Germinal center (tissue), 1 donor: ENCODE measurements around the gene TMEM156.

ENCODE experiments used
- DNase-seq: peaks from one replicate; pipeline ENCODE4 v3.0.0; 2012; ENCODE audit warnings: mixed read lengths, low spot score

TMEM156 gene, protein sequence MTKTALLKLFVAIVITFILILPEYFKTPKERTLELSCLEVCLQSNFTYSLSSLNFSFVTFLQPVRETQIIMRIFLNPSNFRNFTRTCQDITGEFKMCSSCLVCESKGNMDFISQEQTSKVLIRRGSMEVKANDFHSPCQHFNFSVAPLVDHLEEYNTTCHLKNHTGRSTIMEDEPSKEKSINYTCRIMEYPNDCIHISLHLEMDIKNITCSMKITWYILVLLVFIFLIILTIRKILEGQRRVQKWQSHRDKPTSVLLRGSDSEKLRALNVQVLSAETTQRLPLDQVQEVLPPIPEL

DNA sequence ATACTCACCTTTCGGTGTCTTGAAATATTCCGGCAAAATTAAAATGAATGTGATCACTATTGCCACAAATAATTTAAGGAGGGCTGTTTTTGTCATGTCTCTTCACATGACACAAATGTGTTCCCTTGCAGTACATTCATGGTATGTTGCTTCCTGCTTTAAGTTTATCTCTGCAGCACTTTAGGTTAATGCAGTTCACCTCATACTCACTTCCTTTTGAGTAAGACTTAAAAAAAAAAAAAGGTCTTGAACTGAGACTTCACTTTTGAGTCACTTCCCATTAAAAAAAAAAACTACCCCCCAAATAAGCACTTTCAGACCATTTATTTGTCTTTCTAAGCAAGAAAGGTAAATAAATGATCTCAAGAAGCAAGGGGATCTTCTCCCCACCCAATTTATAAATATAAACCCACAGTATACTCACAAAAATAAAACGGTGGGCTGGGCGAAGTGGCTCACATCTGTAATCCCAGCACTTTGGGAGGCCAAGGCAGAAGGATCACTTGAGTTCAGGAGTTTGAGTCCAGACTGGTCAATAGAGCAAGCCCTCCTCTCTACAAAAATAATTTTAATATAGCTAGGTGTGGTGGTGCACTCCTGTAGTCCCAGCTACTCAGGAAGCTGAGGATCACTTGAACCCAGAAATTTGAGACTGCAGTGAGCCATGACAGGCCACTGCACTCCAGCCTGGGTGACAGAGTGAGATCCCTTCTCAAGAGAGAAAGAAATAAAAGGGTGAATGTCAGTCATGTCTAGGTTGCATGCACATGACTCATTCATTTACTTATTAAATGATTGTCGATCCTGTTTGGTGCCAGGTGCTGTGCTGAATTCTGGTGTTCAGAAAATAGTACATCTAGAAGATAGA is at the start of gene TMEM156:
Gene TMEM156 (minus strand): TSS at position 192 of the 868 bp plus-strand sequence. CDS start 96 bp downstream, at position 96.
- peak; percentile 55 for DNase-seq

DNA sequence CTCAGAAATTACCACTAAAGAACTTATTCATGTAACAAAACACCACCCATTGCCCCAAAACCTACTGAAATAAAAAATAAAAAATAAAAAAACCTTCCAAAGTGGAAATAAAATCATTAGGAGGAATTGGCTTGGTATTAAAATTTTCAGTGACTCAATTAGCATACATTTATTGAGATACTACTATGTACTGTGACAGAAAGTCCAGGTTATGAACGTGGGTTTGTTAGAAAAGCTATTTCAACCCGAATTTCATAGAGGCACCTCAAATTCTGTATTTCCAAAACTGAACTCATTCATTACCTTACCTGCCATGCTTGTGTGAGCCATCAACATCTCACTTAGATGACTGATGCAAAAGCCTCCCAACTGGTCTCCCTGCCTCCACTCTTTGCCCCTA is 46.6 kb upstream of the TMEM156 start:
- DNase-seq: no peak

DNA sequence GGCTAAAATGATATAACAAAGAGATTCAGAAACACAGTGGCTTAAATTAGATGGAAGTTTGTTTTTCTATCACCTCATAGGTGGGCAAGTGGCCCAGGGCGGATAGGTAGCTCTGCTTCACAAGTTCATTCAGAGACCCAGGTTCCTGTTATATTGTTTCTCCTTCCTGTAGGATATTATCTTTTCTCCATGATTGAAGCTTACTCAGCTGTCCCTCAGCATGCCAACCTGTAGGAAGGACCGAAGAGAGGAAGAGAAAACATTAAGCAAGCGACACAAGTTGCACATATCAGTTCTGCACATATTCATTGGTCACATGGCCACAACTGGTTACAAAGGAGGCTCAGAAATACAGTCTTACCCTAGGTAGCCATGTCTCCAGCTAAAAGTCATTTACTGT is 36.7 kb upstream of the TMEM156 start:
- no peak for DNase-seq

DNA sequence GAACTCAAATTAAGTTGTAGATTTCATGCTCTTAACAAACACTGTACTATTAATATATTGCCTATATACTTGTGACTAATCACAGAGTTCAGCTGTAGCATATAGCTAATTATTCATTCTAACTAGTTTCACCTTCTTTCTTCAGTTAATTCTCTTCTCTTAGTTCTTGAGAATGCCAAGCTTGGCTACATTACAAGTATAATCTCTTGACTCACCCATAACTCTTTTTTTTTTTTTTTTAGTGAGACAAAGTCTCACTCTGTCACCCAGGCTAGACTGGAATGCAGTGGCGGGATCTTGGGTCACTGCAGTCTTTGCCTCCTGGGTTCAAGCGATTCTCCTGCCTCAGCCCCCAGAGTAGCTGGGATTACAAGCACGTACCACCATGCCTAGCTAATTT is 35.2 kb upstream of the TMEM156 start:
- DNase-seq: no peak

DNA sequence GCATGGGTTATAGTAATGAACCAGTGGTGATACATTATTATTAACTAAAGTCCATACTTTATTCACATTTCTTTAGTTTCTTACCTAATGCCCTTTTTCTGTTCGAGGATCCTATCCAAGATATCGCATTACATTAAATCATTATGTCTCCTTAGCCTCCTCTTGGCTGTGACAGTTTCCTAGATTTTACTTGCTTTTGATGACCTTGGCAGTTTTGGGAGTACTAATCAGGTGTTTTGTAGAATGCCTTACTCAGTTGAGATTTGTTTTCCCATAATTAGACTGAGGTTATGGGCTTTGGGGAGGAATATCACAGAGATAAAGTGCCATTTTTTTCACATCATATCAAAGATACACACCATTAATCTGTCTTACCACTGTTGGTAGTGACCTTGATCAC is 34.8 kb upstream of the TMEM156 start:
- no peak for DNase-seq

DNA sequence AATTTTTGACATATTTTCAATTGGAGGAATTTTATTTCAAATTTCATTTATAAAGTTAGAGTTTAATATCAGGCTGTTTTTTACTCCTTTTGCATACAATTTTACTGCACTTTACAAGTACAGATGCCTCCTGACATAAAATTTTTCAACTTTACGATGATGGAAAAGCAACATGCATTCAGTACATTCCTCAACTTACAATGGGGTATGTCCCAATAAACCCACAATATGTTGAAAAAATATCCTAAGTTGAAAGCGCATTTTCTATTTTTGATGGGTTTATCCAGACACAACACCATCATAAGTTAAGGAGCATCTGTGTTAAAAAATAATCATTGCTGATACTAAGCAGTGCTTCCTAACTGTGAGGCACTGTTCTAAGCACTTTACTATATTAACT is 34.2 kb upstream of the TMEM156 start:
- DNase-seq: no peak

DNA sequence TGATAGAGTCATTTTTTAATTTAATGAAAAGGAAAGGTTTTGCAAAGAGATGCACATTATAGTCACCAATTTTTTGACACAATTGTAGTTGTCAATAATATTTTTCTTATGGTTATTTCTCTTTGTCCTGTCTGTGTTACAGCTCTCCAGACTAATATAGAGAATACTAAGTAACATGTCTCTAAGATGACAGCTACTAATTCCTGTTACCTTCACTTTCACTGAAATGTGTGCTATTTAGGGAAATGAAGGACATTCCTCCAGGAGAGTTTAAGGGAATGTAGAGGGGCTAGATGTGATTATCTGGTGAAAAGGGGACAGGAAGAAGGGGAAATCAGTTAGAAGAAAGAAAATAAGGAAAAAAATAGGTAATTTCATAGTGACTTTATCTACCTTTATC is 31.2 kb upstream of the TMEM156 start:
- no peak for DNase-seq

DNA sequence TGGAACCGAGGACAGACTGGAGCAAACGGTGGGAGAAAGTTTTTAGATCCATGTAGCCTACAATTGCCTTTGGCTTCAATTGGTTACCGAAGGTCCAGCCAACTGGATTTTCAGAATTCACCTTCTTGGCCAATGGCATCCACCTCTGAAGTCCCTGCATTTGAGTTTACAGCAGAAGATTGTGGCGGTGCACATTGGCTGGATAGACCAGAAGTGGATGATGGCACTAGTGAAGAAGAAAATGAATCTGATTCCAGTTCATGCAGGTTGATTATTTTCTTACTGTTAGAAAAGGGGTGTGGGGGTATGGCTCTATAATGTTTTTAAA is 30.5 kb upstream of the TMEM156 start:
- no peak for DNase-seq

DNA sequence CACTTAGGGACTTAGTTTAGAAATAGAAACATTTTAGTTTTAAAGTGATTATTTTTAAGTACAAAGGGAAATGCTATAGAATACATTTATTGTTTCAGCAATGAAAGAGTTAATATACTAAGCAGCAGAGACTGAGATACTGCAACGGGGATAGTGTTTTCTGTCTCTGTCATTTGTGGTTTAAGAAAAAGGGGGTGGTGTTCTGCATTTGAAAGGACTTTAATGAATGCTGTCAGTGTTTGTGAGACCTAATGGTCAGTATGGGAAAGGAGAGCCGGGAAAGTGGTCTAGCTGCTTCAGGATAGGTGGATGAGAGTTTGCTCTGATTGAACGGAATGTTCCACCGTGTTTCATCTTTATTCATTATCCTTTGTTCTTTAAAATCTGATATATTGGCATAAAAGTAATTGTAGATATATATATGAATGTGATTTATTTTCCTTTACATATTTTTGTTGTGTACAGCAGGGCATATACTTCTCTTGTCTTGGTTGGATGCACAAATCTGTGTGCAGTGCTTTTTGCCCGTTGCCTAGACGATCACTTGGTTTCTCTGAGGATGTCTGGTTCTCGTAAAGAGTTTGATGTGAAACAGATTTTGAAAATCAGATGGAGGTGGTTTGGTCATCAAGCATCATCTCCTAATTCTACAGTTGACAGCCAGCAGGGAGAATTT is 30.0 kb upstream of the TMEM156 start, which contains the start of gene KLHL5:
Gene KLHL5 (plus strand): TSS at position 139 of the 676 bp plus-strand sequence. CDS start 421 bp downstream, at position 560.
- DNase-seq: no peak

DNA sequence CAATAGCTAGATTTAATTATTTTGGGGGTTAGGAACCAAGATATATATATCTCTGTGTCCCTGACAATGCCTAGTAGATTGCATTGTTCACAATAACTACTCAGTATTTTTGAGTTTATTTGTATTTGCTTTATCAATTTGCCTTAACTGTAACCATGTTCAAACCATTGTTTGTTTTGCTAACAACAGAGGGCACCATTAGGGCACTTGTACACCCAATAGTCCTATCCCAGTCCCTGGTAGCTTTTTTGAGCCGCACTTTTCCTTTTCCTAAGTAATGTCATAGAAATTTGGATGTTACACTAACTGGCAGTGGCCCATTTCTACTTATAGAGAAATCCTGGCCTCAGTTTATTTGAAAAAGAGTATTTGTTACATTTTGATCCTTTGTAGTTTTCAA is 29.2 kb upstream of the TMEM156 start:
- no peak for DNase-seq

DNA sequence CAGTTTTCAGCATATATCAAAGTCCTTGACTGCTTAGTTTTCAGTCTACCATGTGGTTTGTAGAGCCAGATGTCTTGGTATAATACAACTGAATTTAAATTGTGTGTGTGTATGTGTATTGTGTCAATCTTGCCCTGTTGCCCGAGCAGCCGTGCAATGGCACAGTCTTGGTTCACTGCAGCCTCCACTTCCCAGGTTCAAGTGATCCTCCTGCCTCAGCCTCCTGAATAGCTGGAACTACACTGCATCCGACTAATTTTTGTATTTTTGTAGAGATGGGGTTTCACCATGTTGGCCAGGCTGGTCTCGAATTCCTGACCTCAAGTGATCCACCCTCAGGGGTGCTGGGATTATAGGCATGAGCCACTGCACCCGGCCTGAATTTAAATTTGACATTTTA is 23.8 kb upstream of the TMEM156 start:
- DNase-seq: no peak

DNA sequence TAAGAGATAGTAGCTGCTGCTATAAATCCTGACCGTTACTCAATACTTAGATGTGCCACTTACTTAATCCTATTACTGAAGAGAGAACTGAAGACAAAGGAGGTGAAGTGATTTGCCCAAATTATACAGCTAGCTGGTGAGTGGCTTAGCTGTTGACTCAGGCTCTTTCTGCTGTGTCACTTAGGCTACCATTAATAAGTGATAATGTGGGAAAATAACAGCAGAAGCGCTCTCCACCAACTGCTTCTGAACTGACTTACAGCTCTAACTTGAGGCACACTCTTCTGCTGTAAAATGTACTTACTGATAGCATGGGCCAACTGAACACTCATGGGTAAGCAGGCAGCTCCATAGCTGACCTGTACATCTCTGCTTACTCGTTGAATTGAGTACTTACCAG is 22.3 kb upstream of the TMEM156 start:
- DNase-seq: no peak

DNA sequence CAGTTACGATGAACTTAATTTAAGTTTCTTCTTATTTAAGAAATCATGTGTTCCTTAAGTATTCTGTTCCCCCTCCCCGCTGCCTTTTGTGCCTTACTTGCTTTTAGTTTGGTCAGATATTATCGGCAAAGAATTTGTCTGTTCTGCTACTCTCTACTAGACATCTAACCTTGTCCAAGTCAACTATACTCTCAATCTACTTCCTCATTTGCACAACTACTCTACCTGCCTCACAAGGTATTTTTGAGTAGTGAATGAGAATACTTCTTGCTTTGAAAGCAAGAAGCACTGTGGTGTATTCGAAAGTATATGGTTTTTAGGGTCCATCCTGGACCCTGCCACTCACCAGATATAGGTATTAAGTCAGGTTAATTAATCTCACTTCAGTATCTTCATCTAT is 21.8 kb upstream of the TMEM156 start:
- DNase-seq: no peak

DNA sequence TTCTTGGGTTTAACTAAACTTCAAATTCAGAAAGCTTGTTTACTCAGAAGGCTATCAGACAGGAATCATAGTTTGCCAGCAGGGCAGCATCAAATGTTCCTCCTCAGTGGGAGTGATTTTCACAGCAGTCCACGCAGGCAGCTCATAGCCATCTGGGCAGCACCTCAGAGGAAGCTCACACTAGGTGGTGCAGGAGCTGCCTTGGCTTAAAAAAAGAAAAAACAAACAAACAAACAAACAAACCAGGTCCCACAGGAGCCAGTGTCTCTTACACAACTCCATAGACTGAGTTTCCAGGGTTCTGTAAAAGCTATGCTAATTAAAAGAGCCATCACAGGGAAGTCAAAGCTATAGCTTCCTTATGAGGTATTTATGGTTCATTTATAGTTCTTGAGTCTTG is 19.3 kb upstream of the TMEM156 start:
- no peak for DNase-seq

DNA sequence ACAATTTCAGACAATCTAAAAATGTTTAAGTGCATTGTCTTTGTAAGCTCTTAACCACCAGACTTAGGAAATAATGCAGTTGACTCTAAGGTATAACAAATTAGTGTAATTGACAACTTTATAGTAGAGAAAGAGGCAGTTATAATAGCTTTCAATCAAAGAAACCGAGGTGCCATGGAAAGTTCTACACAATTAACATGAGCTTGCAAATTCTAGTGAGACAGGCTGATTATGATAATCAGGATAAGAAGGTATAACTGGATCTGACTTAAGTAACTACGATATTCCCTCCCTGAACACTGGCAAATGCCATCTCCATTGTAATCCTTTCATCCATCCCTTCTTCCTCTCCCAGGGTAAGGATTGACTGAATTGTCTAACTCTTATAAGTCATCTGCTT is 18.4 kb upstream of the TMEM156 start:
- no peak for DNase-seq

DNA sequence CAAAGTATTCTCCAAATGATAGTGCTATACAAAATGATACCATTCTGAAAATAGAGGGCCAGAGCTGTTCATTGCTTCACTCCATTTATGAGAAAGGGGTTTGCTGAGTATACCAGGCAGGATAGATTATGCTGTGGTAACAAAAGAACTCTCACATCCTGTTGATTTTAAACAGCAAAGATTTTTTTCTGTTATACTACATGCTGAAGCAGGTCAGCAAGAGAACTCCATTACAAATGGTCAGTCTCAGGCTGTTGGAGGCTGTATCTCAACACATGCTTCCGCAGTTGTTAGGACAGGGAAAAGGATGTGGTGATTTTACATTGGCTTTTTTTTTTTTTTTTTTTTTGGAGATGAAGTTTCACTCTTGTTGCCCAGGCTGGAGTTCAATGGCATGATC is 16.1 kb upstream of the TMEM156 start:
- no peak for DNase-seq

DNA sequence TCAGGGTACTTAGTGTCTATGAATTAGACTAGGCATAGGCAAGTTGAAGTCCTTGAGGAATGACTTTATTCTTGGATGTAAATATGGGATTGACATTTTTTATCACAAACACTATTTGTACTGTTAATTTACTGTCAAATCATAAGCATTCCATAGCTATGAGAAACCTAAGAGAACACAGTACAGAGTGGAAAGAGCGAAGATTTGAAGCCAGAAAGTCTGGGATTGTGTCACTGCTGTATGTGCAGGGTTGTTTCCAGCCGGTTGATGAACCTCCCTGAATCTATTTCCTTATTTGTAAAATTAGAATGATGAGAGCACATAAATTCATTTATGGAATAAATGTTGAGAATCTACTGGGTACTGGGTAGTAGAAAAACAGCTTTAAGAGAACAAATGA is 15.5 kb upstream of the TMEM156 start:
- DNase-seq: no peak

DNA sequence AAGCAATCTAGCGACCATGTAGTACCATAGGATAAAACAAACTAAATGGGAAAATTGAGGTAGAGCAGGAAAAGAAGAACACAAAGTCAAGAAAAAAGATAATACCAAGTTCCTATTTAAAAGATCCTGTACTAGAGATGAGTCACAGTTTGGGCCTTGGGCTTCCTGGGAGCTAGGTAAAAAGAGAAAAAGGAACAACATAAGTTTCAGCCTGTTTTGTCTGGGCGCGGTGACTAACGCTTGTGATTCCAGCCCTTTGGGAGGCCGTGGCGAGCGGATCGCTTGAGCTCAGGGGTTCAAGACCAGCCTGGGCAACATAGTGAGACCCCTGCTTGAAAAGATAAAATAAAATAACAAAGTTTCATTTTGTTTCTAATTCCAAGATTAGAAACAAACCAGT is 14.0 kb upstream of the TMEM156 start:
- no peak for DNase-seq

DNA sequence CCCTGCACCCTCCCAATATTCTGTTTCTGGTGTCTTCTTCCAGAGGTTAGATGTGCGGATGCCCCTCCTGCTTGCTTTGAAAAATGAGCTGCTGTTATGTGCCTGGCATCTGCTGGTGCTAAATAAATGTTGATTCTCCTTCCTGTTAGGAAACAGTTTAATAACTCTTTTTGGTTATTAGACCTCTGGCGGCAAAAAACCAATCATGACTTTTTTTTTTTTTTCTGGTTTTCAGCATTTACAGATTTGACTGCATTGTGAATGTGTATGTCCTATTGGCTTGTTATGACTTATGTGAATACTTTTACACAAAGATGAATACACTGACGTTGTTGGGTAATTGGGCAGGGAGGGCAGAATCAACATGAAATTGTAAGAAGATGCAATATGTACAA is 13.6 kb upstream of the TMEM156 start:
- peak; percentile 10 for DNase-seq

DNA sequence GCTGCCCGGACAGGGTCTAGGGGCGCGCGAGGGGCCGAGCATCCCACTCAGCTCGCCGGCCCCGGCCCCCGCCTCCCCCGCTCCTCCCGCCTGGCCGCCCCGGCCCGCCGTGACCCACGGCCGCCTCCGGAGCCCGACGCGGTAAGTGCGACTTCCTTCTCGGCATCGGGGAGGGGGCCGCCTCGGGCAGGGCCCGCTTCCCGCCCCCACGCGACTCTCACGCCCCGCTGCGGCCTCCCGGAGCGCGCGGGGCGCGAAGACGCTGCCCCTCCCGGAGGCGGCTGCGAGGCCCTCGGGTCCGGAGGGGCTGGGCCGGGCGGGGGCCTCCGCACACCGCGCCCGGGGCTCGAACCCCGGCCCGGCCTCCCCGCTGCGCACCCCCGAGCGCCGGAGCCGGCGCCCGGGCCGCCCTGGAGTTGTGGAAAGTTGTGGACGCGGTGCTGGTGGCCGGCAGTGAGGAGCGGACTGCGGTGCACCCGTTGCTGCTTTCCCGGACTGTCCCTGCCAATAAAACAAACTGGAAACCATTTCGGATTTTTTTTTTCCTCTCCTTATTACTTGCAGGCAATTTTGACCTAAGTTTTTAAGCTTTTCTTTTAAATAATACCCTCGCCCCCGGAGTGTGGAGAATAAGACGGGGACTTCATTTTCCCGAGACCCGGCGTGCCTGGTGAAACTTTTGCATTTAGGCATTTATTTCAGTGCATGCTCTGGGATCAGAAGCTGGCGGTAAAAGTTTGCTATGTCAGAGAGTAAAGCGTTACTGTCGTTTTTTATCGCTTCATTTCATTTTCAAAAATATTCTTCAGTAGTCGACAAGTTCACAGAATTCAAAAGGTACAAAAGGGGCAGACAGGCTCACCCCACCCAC is 13.0 kb upstream of the TMEM156 start:
- DNase-seq: peak; percentile 56

DNA sequence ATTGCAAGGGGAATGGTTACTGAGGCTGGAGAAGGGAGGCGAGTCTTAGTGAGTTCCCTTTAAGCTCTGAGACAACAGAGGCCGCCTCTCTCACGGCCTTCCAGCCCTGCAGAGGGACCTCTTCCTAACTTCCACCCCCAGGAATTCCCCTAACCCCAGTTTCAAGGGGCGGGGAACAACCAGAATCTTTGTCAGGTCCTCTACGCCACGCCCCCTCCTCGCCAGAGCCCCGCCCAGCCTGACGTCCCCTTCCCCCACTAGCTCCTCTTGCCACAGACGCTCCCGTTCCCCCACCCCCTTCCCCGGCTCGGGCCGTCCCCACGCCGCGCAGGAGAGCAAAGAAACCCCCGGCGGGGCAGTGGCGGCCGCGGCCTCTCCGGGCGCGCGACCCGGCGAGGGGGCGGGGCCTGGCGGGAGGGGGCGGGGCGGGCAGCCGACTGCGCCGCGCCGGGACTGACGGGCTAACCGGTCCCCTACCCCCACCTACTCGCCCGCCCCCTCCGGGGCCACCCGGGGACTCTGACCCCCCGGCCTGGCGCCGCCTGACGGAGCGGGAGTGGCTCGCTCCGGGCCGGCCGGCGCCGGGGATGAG is 12.3 kb upstream of the TMEM156 start:
- peak; percentile 90 for DNase-seq
